Type B pancreatic cell (in vitro differentiated cells): Measurements from ENCODE around the gene RAB20. TPM values are rescaled to one million over a fixed set of nuclear protein-coding genes. Genes with fewer than 3 reads are reported as not detected.
"Not testable (repeated sequence)": the region's sequence is repeated elsewhere in the genome, so short reads cannot be mapped to it uniquely, and the experiment has no call there.

Source experiments
- DNase-seq: peaks from one replicate; pipeline ENCODE4 v3.0.0; 2021; ENCODE audit warnings: mixed read lengths; ENCODE audit not compliant: unreplicated experiment; ENCODE audit errors: extremely low spot score
- H3K27ac Mint-ChIP-seq: 2 replicates; pipeline ENCODE4 v1.8.0; 2021; ENCODE audit warnings: mild to moderate bottlenecking, mixed read lengths
- H3K27me3 Mint-ChIP-seq: 2 replicates; pipeline ENCODE4 v1.8.0; 2021; ENCODE audit warnings: mixed read lengths
- H3K36me3 Mint-ChIP-seq: 2 replicates; pipeline ENCODE4 v1.8.0; 2021; ENCODE audit warnings: mixed read lengths
- H3K4me1 Mint-ChIP-seq: one replicate; pipeline ENCODE4 v1.8.0; 2021; ENCODE audit warnings: mixed read lengths; ENCODE audit not compliant: unreplicated experiment
- H3K4me3 Mint-ChIP-seq: 2 replicates; pipeline ENCODE4 v1.8.0; 2021; ENCODE audit warnings: mild to moderate bottlenecking, mixed read lengths
- H3K9me3 Mint-ChIP-seq: 2 replicates; pipeline ENCODE4 v1.8.0; 2021; ENCODE audit warnings: mixed read lengths
- CTCF ChIP-seq: fragments of 200-600 bp; sonication (generic); conservative IDR thresholded peaks from 2 replicates; pipeline ENCODE4 v1.5.0; 2021; ENCODE audit warnings: antibody characterized with exemption, mild to moderate bottlenecking
- total RNA-seq: library from RNA; stranded (reverse); gene quantifications from 2 replicates; pipeline ENCODE4 v1.2.1, GENCODE V29; 2021; ENCODE audit warnings: low replicate concordance

Gene RAB20
- total RNA-seq, 1 donor from 2014 or later, result 6.4 TPM

- no peaks in the 10 kb centered on the region for H3K9me3 Mint-ChIP-seq
- TF ChIP-seq CTCF, result no peak
- no peak for DNase-seq
- no peak overlapping the region for H3K27ac Mint-ChIP-seq
- no peak overlapping the region for H3K4me3 Mint-ChIP-seq
- no peaks in the 10 kb centered on the region for H3K4me1 Mint-ChIP-seq
- H3K36me3 Mint-ChIP-seq, result peaks cover 4% of the 10 kb centered on the region
- no peaks in the 10 kb centered on the region for H3K27me3 Mint-ChIP-seq
Observed at GRCh38 chr13:110490009-110490770, 71.3 kb downstream of the RAB20 start.

- H3K27me3 Mint-ChIP-seq, H3K9me3 Mint-ChIP-seq, H3K4me1 Mint-ChIP-seq, H3K4me3 Mint-ChIP-seq, H3K27ac Mint-ChIP-seq, DNase-seq, H3K36me3 Mint-ChIP-seq: not testable (repeated sequence)
Observed at GRCh38 chr13:110486880-110487279, 74.6 kb downstream of the RAB20 start.

- H3K4me3 Mint-ChIP-seq, result no peak overlapping the region
- no peak for TF ChIP-seq CTCF
- H3K4me1 Mint-ChIP-seq, result no peaks in the 10 kb centered on the region
- no peaks in the 10 kb centered on the region for H3K9me3 Mint-ChIP-seq
- no peak overlapping the region for H3K27ac Mint-ChIP-seq
- peaks cover 4% of the 10 kb centered on the region for H3K36me3 Mint-ChIP-seq
- no peaks in the 10 kb centered on the region for H3K27me3 Mint-ChIP-seq
- DNase-seq, result no peak
Observed at GRCh38 chr13:110486061-110486715, 75.3 kb downstream of the RAB20 start.

- peaks cover 4% of the 10 kb centered on the region for H3K36me3 Mint-ChIP-seq
- no peaks in the 10 kb centered on the region for H3K27me3 Mint-ChIP-seq
- no peaks in the 10 kb centered on the region for H3K9me3 Mint-ChIP-seq
- no peak for DNase-seq
- no peak overlapping the region for H3K27ac Mint-ChIP-seq
- no peaks in the 10 kb centered on the region for H3K4me1 Mint-ChIP-seq
- no peak overlapping the region for H3K4me3 Mint-ChIP-seq
- no peak for TF ChIP-seq CTCF
Observed at GRCh38 chr13:110485604-110486003, 75.9 kb downstream of the RAB20 start.

GRCh38 chr13:110484290-110485048, 77.1 kb downstream of the RAB20 start:
- Mint-ChIP-seq H3K4me3 (no peak overlapping the region), H3K9me3 (no peaks in the 10 kb centered on the region), H3K27me3 (no peaks in the 10 kb centered on the region), H3K4me1 (no peaks in the 10 kb centered on the region), H3K36me3 (peaks cover 4% of the 10 kb centered on the region), H3K27ac (no peak overlapping the region)
- TF ChIP-seq CTCF, result no peak
- no peak for DNase-seq
